ENCODE results near the gene MAD1L1.
"Not testable (repeated sequence)": the region's sequence is repeated elsewhere in the genome, so short reads cannot be mapped to it uniquely, and the experiment has no call there.

MAD1L1 gene

DNA sequence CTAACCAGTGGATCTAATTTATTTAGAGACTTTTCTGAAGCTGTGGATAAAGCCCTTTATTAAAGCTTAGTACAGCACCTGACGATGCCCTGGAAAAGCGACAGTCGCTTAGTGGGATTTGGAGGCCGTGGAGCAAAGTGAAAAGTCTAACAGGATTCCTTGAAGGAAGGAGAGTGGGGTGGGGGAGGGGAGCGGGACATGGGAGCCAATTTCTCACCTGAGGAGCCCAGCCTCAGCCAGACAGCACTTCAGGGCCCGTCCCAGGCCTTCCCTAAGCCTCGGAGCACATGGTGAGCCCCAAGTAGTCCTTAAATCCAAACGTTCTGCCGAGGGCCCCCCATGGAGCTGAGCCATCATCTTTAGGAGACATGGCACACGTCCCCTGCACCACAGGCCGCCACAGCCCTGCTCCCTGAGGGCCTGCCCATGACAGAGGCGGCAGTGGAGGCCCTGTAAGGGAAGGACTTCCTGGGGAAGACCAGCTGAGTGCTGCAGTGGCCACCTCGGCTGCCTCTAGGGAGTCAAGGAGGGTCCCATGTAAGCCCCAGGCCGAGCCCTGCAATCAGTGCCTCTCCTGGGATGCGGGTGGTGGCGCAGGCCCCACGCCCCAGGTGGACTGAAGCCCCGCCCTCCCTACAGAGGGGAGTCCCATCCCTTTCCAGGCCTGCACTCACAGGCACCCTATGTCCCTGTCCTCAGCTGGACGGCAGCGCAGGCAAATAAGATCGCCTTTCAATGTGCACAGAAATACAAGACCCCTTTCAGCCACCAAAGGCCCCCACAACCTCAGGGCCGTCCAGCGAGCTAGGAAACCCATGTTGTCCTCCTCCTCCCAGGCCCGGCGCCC lies 187.0 kb downstream of the MAD1L1 start:
- peaks cover 15% of the 10 kb centered on the region for H3K4me1 Mint-ChIP-seq
- no peak overlapping the region for H3K27ac Mint-ChIP-seq

DNA sequence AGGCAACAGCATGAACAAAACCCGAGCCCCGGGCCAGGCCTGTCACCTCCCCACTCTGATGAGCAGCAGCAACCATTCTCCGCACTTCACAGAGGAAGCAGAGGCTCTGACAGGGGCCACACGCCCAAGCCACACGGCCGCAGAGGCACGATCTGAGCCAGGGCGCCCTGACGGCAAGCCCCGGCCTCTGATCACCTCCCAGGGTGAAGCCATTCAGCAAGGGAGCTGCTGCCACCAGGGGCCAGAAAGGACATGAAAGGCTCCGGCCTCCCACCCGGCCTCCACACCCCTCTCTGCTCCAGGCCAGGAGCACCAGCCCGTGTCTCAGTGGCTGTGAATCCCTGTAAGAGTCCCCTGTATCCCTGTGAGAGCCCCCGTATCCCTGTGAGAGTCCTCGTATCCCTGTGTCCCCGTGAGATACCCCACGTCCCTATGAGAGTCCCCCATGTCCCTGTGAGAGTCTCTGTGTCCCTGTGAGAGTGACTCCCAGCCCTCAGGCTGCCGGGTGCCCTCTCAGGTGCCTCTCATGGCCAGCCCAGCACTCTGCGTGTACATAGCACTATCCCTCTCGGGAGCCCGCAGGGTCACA lies 187.8 kb downstream of the MAD1L1 start:
- Mint-ChIP-seq H3K27ac (no peak overlapping the region), H3K27me3 (no peaks in the 10 kb centered on the region)

More for the DNA sequence above, 187.0 kb downstream of the MAD1L1 start:
- H3K9me3 Mint-ChIP-seq = no peaks in the 10 kb centered on the region
- H3K27me3 Mint-ChIP-seq = no peaks in the 10 kb centered on the region
- H3K36me3 Mint-ChIP-seq = no peaks in the 10 kb centered on the region
- no peak overlapping the region for H3K4me3 Mint-ChIP-seq

DNA sequence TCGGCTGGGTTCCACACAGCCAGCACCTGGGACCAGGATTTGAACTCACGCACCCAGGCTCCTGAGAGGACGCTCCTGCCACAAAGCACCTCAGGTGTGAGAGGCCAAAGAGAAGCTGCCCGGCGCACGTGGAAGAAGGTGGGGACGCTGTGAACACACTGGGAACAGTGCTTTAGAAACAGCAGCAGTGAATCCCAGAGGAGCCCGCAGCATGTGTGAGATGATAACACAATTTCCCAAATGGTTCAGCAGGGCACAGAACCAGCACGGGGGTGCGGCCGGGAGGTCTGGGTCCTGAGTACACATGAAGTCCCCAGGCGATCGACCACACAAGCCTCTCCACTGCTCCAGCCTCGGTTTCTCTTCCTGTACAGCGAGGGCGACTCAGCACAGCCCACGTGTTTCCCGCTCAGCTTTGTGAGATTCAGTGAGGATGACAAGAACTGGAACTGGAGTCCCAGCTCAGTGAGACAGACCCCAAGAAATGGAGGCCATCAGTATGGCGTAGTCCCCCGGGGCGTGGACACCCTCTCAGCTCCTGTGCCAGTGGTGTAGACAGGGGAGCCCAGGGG lies 188.3 kb downstream of the MAD1L1 start:
- H3K27ac Mint-ChIP-seq = no peak overlapping the region
- H3K4me3 Mint-ChIP-seq = no peak overlapping the region
- H3K27me3 Mint-ChIP-seq = no peaks in the 10 kb centered on the region
- no peaks in the 10 kb centered on the region for H3K9me3 Mint-ChIP-seq
- H3K36me3 Mint-ChIP-seq = peaks cover 2% of the 10 kb centered on the region
- H3K4me1 Mint-ChIP-seq = peaks cover 26% of the 10 kb centered on the region

More for the DNA sequence above, 187.8 kb downstream of the MAD1L1 start:
- Mint-ChIP-seq H3K9me3 (no peaks in the 10 kb centered on the region), H3K36me3 (no peaks in the 10 kb centered on the region), H3K4me3 (no peak overlapping the region), H3K4me1 (peaks cover 21% of the 10 kb centered on the region)

DNA sequence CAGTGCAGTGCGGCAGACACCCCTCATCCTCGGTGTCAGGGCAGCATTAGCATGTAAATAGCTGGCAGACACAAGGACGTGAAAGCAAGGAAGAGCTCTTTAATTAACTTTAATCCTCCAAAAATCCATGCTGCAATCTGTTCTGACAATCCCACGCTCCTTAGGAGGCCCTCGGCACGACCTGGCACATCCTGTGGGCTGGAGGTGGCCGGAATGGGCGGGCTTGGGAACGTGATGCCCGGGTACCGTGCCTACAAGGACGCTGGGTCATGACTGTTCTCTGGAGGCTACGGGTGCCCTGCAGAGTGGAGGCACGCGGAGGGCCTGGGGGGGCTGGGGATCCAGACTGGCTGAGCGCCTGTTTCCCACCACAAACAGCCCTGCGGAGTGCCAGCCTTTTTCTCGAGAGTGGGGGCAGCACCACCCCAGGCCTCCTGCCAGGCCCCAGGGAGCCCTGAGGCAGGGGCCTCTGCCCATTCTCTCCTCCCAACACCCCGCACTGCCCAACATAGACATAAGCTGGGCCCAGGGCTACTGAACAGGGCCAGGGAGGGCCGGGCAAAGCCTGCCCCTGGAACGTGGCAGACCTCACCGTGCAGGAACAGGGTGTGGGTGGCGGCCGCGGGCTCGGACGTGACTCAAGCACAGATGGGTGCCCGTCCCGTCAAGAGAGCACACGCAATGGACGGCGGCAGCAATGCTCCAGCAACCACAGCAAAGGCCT lies 189.3 kb downstream of the MAD1L1 start:
- peaks cover 2% of the 10 kb centered on the region for H3K36me3 Mint-ChIP-seq

DNA sequence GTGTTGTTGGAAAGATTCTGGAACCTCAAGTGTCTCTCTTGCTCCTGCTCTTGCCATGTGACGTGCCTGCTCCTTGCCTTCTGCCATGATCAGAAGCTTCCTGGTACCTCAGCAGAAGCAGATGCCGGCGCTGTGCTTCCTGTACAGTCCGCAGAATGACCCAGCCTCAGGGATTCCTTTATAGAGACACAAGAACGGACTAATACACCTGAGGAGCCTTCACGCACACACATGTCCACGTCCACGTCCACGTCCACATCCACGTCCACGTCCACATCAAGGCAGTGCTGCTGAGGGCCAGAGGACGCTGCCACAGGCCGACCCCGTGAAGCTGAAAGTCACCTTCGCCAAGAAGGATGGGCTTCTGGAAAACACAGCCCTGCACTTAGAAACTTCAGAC lies 190.1 kb downstream of the MAD1L1 start:
- no peaks in the 10 kb centered on the region for H3K9me3 Mint-ChIP-seq
- peaks cover 2% of the 10 kb centered on the region for H3K36me3 Mint-ChIP-seq
- H3K27me3 Mint-ChIP-seq = no peaks in the 10 kb centered on the region
- H3K27ac Mint-ChIP-seq = no peak overlapping the region
- peaks cover 42% of the 10 kb centered on the region for H3K4me1 Mint-ChIP-seq
- H3K4me3 Mint-ChIP-seq = no peak overlapping the region

More for the DNA sequence above, 189.3 kb downstream of the MAD1L1 start:
- Mint-ChIP-seq H3K27me3 (no peaks in the 10 kb centered on the region), H3K9me3 (no peaks in the 10 kb centered on the region), H3K4me1 (peaks cover 35% of the 10 kb centered on the region), H3K27ac (no peak overlapping the region), H3K4me3 (no peak overlapping the region)

DNA sequence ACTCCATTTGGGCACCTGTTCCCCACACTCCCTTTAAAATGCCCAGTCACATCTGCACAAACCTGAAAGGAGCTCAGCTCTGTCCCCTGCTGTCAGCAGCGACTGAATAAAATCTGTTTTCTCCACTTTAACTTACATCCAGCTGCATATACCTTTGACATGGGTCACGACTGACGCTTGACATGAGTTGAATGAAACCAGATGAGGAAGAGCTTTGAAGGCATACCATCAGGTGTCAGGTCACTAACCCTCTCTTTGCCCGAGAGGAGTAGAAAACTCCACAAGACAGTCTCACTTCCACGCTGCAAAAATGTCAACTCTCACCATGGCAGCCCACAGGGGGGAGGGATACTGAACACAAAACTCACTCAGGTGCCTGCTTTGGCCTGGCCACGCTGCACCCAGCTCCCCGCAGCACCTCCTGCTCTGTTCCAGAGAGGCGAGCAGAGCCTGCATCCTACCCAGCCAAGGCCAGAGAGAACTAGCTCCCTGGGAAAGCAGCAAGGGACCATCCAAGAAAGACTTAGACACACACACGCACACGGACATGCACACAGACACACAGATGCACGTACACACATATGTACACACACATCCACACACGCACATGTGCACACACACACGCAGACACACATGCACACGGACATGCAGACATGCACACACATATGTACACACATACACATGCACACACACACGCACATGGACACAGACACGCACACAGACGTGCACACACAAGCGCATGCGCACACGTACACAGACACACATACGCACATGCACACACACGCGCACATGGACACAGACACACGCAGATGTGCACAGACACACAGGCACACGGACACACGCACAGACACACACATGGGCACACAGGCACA lies 191.0 kb downstream of the MAD1L1 start:
- H3K27me3 Mint-ChIP-seq = no peaks in the 10 kb centered on the region
- no peak overlapping the region for H3K4me3 Mint-ChIP-seq
- no peaks in the 10 kb centered on the region for H3K9me3 Mint-ChIP-seq
- H3K4me1 Mint-ChIP-seq = peaks cover 51% of the 10 kb centered on the region
- peaks cover 2% of the 10 kb centered on the region for H3K36me3 Mint-ChIP-seq
- H3K27ac Mint-ChIP-seq = peak overlapping the region; percentile 3

DNA sequence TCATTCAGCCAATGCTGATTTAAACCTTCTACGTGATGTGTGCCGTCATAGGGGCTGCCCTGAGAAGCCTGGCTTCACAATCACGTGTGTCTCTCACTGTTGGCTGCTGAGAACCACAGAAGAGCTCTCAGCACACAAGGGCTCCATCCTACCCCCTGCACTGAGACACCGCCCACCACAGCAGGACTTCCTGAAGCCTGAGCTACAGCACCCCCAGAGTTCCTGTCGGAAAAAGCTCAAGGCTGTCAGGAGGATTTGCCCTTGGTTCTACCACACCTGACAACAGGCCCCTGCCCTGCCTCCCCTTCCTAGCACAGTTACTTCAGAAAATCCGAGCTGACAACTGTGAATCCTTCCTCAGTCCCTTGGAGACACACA lies 191.9 kb downstream of the MAD1L1 start:
- H3K4me1 Mint-ChIP-seq = peaks cover 56% of the 10 kb centered on the region
- H3K9me3 Mint-ChIP-seq = no peaks in the 10 kb centered on the region
- no peak overlapping the region for H3K27ac Mint-ChIP-seq
- peaks cover 2% of the 10 kb centered on the region for H3K36me3 Mint-ChIP-seq
- H3K4me3 Mint-ChIP-seq = peak overlapping the region; percentile 12
- no peaks in the 10 kb centered on the region for H3K27me3 Mint-ChIP-seq

DNA sequence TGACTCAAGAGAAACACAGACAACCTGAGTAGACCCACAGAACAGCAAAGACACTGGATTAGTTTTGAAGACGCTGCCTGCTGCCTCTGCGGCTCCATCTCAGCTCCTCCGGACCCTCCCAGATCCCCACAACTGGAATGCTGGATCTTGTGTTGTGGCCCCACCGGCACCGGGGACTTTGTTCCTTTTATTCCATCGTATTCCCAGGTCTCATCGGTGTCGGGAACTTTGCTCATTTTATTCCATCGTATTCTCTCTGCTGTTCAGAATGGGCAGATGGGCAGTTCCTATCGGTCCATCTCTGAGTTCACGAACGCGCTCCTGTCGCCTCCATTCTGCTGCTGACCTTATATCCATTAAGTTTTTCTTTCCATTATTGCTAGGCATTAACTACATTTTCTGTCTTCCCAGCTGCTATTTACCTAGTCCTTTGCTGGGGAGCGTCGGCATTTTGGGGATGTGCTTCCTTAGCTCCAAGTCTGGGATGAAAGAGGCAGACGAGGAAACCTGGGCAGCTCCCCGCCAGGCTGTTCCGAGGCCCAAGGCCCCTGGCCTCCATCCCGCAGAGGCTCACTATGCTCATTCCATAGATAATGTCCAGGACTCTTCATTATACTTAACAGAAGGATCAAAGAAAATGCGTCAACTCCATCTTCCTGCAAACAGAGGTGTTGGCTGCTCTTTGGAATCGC lies 192.4 kb downstream of the MAD1L1 start:
- Mint-ChIP-seq H3K27ac (peak overlapping the region; percentile 4), H3K4me1 (peaks cover 56% of the 10 kb centered on the region), H3K9me3 (no peaks in the 10 kb centered on the region), H3K27me3 (no peaks in the 10 kb centered on the region), H3K4me3 (peak overlapping the region; percentile 12), H3K36me3 (peaks cover 2% of the 10 kb centered on the region)

DNA sequence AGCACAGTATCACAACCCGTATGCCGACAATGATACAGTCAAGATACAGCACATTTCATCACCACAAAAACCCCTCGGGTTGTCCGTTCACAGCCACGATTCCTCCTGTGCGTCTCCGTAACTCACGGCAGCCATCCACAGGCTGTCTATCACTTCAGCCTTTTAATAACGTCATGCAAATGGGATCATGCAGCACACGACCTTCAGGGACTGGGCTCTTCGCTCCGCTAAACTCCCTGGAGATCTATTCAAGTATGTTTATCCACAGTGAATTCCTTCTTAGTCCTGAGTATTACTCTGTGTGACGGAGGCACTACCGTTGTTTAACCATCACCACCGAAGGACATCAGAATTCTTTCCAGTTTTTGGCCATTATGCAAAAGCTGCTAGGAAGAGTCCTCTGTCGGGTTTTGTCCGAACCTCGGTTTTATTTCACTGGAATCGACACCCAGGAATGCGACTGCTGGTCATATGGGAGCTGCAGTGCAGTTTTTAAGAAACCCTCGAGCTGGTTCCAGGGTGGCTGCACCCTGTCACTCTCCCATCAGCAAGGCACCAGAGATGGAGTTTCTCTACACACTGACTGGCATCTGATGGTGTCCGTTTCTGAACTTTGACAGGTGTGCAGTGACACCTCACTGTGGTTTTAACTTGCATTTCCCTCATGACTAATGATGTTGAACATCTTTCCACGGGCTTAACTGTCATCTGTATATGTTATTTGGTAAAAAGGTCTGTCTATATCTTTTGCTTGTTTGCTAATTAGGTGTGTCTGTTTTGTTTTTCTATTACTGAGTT lies 193.6 kb downstream of the MAD1L1 start:
- Mint-ChIP-seq H3K36me3 (peaks cover 2% of the 10 kb centered on the region), H3K4me3 (peak overlapping the region; percentile 23), H3K4me1 (peaks cover 56% of the 10 kb centered on the region), H3K27ac (peak overlapping the region; percentile 61), H3K27me3 (no peaks in the 10 kb centered on the region), H3K9me3 (no peaks in the 10 kb centered on the region)

DNA sequence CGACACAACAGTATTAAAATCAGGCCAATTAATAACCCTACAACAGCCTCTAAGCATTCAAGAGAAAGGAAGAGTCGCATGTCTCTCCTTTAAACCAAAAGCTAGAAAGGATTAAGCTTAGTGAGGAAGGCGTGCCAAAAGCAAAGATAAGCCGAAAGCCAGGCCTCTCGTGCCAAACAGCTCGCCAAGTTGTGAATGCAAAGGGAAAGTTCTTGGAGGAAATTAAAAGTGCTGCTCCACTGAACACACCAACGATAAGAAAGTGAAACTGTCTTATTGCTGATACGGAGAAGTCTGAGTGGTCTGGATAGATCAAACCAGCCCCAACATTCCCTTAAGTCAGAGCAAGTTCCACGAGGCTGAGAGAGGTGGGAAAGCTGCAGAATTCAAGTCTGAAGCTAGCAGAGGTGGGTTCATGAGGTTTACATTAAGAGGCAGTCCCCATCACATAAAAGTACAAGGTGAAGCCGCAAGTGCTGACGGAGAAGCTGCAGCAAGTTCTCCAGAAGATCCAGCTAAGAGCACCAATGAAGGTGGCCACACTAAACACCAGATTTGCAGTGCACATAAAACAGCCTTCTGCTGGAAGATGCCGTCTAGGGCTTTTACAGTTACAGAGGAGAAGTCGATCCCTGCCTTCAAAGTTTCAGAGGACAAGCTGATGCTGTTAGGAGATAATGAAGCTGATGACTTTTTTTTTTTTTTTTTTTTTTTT lies 194.8 kb downstream of the MAD1L1 start:
- Mint-ChIP-seq H3K27me3 (no peaks in the 10 kb centered on the region), H3K9me3 (no peaks in the 10 kb centered on the region), H3K36me3 (peaks cover 2% of the 10 kb centered on the region), H3K4me3 (peak overlapping the region; percentile 93), H3K27ac (peak overlapping the region; percentile 94), H3K4me1 (peaks cover 60% of the 10 kb centered on the region)

DNA sequence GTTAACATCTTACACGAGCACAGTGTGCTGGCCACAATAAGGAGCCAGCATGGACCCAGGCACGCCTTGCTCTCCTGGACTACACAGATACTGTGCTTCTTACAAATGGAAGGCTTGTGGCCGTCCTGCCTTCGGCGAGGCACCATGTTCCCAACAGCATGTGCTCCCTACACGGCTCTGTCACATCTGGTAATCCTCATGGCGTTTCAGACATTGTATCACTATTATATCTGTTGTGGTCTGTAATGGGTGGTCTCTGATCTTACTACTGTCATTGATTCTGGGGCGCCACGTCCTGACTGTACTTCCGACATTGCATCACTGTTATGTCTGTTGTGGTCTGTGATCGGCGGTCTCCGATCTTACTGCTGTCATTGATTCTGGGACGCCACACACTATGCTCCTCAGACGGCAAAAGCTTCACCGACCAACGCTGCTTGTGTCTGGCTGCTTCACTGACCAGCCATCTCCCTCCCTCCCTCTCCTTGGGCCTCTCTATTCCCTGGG lies 195.4 kb downstream of the MAD1L1 start:
- Mint-ChIP-seq H3K27ac (peak overlapping the region; percentile 94), H3K4me3 (peak overlapping the region; percentile 93), H3K4me1 (peaks cover 65% of the 10 kb centered on the region), H3K36me3 (peaks cover 2% of the 10 kb centered on the region), H3K9me3 (no peaks in the 10 kb centered on the region), H3K27me3 (no peaks in the 10 kb centered on the region)

DNA sequence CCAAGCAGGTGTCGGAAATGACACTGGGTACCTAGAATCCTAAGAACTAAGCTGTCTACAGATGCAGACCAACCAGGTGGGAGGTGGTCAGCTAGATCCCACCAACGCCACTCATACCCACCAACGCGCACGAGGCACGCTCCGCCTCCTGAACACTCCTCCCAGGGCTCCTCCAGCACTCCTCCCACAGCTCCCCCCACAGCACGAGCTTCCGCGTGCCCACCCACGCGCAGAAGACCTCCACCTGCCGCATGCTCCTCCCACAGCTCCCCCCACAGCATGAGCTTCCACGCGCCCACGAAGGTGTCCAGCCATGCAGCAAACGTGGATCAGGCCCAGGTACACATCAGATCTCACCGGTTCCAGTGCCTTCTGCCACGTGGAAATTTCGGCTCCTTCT lies 196.0 kb downstream of the MAD1L1 start:
- H3K4me3 Mint-ChIP-seq = no peak overlapping the region

DNA sequence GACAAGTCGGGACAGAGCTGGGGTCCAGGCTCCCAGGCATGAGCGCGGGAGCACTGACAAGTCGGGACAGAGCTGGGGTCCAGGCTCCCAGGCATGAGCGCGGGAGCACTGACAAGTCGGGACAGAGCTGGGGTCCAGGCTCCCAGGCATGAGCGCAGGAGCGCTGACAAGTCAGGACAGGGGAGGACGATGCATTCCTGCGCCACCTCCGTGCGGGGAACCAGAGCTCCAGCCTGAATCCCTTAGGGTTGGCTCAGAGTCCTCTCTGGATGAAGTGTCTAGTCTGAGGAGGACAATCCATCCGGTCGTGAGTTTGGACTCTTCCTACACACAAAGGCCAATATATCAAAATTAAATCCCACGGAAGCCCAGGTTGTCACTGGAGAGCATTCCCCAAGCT lies 196.5 kb downstream of the MAD1L1 start:
- not testable (repeated sequence) for H3K9me3 Mint-ChIP-seq, H3K27ac Mint-ChIP-seq, H3K36me3 Mint-ChIP-seq, H3K4me3 Mint-ChIP-seq, H3K27me3 Mint-ChIP-seq
- H3K4me1 Mint-ChIP-seq = peaks cover 66% of the 10 kb centered on the region

More for the DNA sequence above, 196.0 kb downstream of the MAD1L1 start:
- Mint-ChIP-seq H3K27ac (no peak overlapping the region), H3K27me3 (no peaks in the 10 kb centered on the region), H3K4me1 (peaks cover 66% of the 10 kb centered on the region), H3K9me3 (no peaks in the 10 kb centered on the region), H3K36me3 (peaks cover 2% of the 10 kb centered on the region)

Measured in activated naive CD4-positive, alpha-beta T cell treated with anti-CD3 and anti-CD28 coated beads, Interleukin-2, amount 50 U/mL, for 24 hours (primary cell).